H9 (cell line): ENCODE data around the gene ELAC1. TPM values are rescaled to one million over a fixed set of nuclear protein-coding genes. Genes with fewer than 3 reads are reported as not detected.
A peak's percentile ranks its signal among the peaks of the same experiment; 100 is the strongest.

Source experiments
- DNase-seq: peaks from one replicate; pipeline ENCODE4 v3.0.0-alpha.2; 2017
- H2AFZ ChIP-seq: one replicate; pipeline ENCODE4 v1.6.1; 2013; ENCODE audit warnings: mild to moderate bottlenecking, low read length, control low read depth, moderate library complexity
- H2AK5ac ChIP-seq: 2 replicates; pipeline ENCODE4 v1.6.1; 2013; ENCODE audit warnings: low read length, control low read depth, mixed read lengths; ENCODE audit not compliant: insufficient read length
- H2BK120ac ChIP-seq: one replicate; pipeline ENCODE4 v1.6.1; 2013; ENCODE audit warnings: low read depth, mild to moderate bottlenecking, low read length, control low read depth, inconsistent platforms; ENCODE audit not compliant: poor library complexity, severe bottlenecking
- H2BK12ac ChIP-seq: 2 replicates; pipeline ENCODE4 v1.6.1; 2013; ENCODE audit warnings: low read length, control low read depth, mixed read lengths, low read depth; ENCODE audit not compliant: insufficient read length
- H2BK15ac ChIP-seq: 2 replicates; pipeline ENCODE4 v1.6.1; 2013; ENCODE audit warnings: low read depth, low read length, control low read depth
- H2BK20ac ChIP-seq: one replicate; pipeline ENCODE4 v1.6.1; 2013; ENCODE audit warnings: low read depth, mild to moderate bottlenecking, low read length, control low read depth, inconsistent platforms; ENCODE audit not compliant: poor library complexity, severe bottlenecking
- H2BK5ac ChIP-seq: 2 replicates; pipeline ENCODE4 v1.6.1; 2013; ENCODE audit warnings: low read length, control low read depth, mixed read lengths; ENCODE audit not compliant: insufficient read length
- H3K14ac ChIP-seq: 2 replicates; pipeline ENCODE4 v1.6.1; 2013; ENCODE audit warnings: low read length, control low read depth; ENCODE audit not compliant: insufficient read depth
- H3K18ac ChIP-seq: 2 replicates; pipeline ENCODE4 v1.6.1; 2013; ENCODE audit warnings: low read depth, mild to moderate bottlenecking, mixed read lengths, low read length, control low read depth; ENCODE audit not compliant: insufficient read length
- H3K23ac ChIP-seq: 2 replicates; pipeline ENCODE4 v1.6.1; 2013; ENCODE audit warnings: low read length, control low read depth, mixed read lengths, low read depth; ENCODE audit not compliant: insufficient read length
- H3K23me2 ChIP-seq: 2 replicates; pipeline ENCODE4 v1.6.1; 2013; ENCODE audit warnings: low read depth, mild to moderate bottlenecking, mixed read lengths, low read length, control low read depth; ENCODE audit not compliant: insufficient read length, poor library complexity, severe bottlenecking
- H3K27ac ChIP-seq: 2 replicates; pipeline ENCODE4 v1.5.1; 2013; ENCODE audit warnings: low read length, control low read depth, mixed read lengths, low read depth; ENCODE audit not compliant: insufficient read length
- H3K27me3 ChIP-seq: 2 replicates; pipeline ENCODE4 v1.6.1; 2013; ENCODE audit warnings: low read length, control low read depth, inconsistent platforms; ENCODE audit not compliant: insufficient read depth
- H3K4ac ChIP-seq: 2 replicates; pipeline ENCODE4 v1.6.1; 2013; ENCODE audit warnings: low read depth, mild to moderate bottlenecking, control low read depth, inconsistent platforms, low read length, moderate library complexity
- H3K4me1 ChIP-seq: 2 replicates; pipeline ENCODE4 v1.6.1; 2013; ENCODE audit warnings: low read length, control low read depth, inconsistent platforms; ENCODE audit not compliant: insufficient read depth
- H3K4me2 ChIP-seq: 2 replicates; pipeline ENCODE4 v1.6.1; 2013; ENCODE audit warnings: low read length, control low read depth, mixed read lengths; ENCODE audit not compliant: insufficient read length, insufficient read depth
- H3K56ac ChIP-seq: 2 replicates; pipeline ENCODE4 v1.6.1; 2013; ENCODE audit warnings: low read depth, mild to moderate bottlenecking, mixed read lengths, low read length, control low read depth; ENCODE audit not compliant: insufficient read length
- H3K79me1 ChIP-seq: 2 replicates; pipeline ENCODE4 v1.6.1; 2013; ENCODE audit warnings: low read depth, mild to moderate bottlenecking, moderate library complexity, low read length, control low read depth, inconsistent platforms; ENCODE audit not compliant: insufficient read depth, poor library complexity, severe bottlenecking
- H3K79me2 ChIP-seq: 2 replicates; pipeline ENCODE4 v1.6.1; 2013; ENCODE audit warnings: low read length, control low read depth, inconsistent platforms; ENCODE audit not compliant: insufficient read depth
- H3K9ac ChIP-seq: 2 replicates; pipeline ENCODE4 v1.6.1; 2013; ENCODE audit warnings: low read length, control low read depth, mixed read lengths; ENCODE audit not compliant: insufficient read length; ENCODE audit errors: extremely low read depth
- H3K9me3 ChIP-seq: one replicate; pipeline ENCODE4 v1.6.1; 2013; ENCODE audit warnings: low read depth, low read length, inconsistent platforms; ENCODE audit not compliant: control insufficient read depth
- H3T11ph ChIP-seq: one replicate; pipeline ENCODE4 v1.6.1; 2013; ENCODE audit warnings: mild to moderate bottlenecking, low read length, control low read depth, inconsistent platforms
- H4K20me1 ChIP-seq: one replicate; pipeline ENCODE4 v1.6.1; 2013; ENCODE audit not compliant: control insufficient read depth, insufficient read length, insufficient read depth
- H4K5ac ChIP-seq: 2 replicates; pipeline ENCODE4 v1.6.1; 2013; ENCODE audit warnings: low read depth, mild to moderate bottlenecking, mixed read lengths, low read length, control low read depth; ENCODE audit not compliant: insufficient read length
- H4K8ac ChIP-seq: replicated peaks from 2 replicates; pipeline ENCODE4 v1.6.1; 2013; ENCODE audit warnings: low read length, control low read depth, mixed read lengths, low read depth; ENCODE audit not compliant: insufficient read length
- H4K91ac ChIP-seq: 2 replicates; pipeline ENCODE4 v1.6.1; 2013; ENCODE audit warnings: low read depth, mild to moderate bottlenecking, moderate library complexity, mixed read lengths, low read length, control low read depth; ENCODE audit not compliant: insufficient read length
- H3K27ac Mint-ChIP-seq, 3 experiments: 2 replicates in 2 of 3; 3 replicates in 1 of 3; pipeline ENCODE4 v1.8.0; 2020 to 2021; ENCODE audit warnings: mixed read lengths in 3 of 3, mild to moderate bottlenecking in 1 of 3, moderate library complexity in 1 of 3
- H3K27me3 Mint-ChIP-seq: 2 replicates; pipeline ENCODE4 v1.8.0; 2021; ENCODE audit warnings: low read depth, mild to moderate bottlenecking, moderate library complexity, mixed read lengths
- H3K36me3 Mint-ChIP-seq, 3 experiments: 2 replicates in 2 of 3; 3 replicates in 1 of 3; pipeline ENCODE4 v1.8.0; 2020 to 2021; ENCODE audit warnings: low read depth in 3 of 3, mixed read lengths in 3 of 3; ENCODE audit not compliant: insufficient read depth in 1 of 3
- H3K4me1 Mint-ChIP-seq, 2 experiments: 2 replicates each; pipeline ENCODE4 v1.8.0; 2020; ENCODE audit warnings: mixed read lengths in 2 of 2
- H3K4me3 Mint-ChIP-seq, 2 experiments: 2 replicates in 1 of 2; 3 replicates in 1 of 2; pipeline ENCODE4 v1.8.0; 2020 to 2021; ENCODE audit warnings: mild to moderate bottlenecking in 2 of 2, mixed read lengths in 2 of 2, moderate library complexity in 1 of 2
- H3K9me3 Mint-ChIP-seq, 2 experiments: 2 replicates in 1 of 2; 3 replicates in 1 of 2; pipeline ENCODE4 v1.8.0; 2020; ENCODE audit warnings: mild to moderate bottlenecking in 2 of 2, mixed read lengths in 2 of 2, moderate library complexity in 1 of 2
- CTCF ChIP-seq: fragments of 200-600 bp; sonication (generic); conservative IDR thresholded peaks from 3 replicates; pipeline ENCODE4 v1.8.0; 2021; ENCODE audit warnings: antibody characterized with exemption, mild to moderate bottlenecking
- WGBS: extraction: QIAGEN DNeasy Blood & Tissue Kit; methylation state at CpG from one replicate; pipeline ENCODE4 v1.1.7; 2013; ENCODE audit warnings: missing lambda C conversion rate, low lambda C conversion rate, mixed read lengths; ENCODE audit not compliant: insufficient read length; ENCODE audit errors: extremely low coverage; 5-methylcytosine and 5-hydroxymethylcytosine counted together
- long read RNA-seq: library from polyadenylated mRNA; unstranded; transcript quantifications from one replicate; pipeline ENCODE4 v2.0.0, GENCODE V29; 2020
- total RNA-seq: library from RNA; stranded (reverse); gene quantifications from 2 replicates; pipeline ENCODE4 v1.2.1, GENCODE V29; 2021

Gene ELAC1
- total RNA-seq: 5.0 and 5.7 TPM in 2 replicates
- long read RNA-seq, transcript ELAC1-203 (4 exons, 694 nt): minor isoform, 9 of 30 reads
- long read RNA-seq, transcript ELAC1-201 (4 exons, 2,235 nt): major isoform, 18 of 30 reads
- long read RNA-seq, partial matches to known transcripts: 0 of 30 reads
- long read RNA-seq, other reads (novel, unspliced or antisense): 1 of 30 reads

GRCh38 chr18:50967714-50968661 is at the start of gene ELAC1:
TSS of gene ELAC1 (plus strand) at chr18:50968040. CDS start at chr18:50974405, 6,365 bp downstream.
- Histone ChIP-seq H2BK20ac (no peak within 1 kb of the TSS), H3T11ph (no peak within 1 kb of the TSS), H2BK12ac (no peak within 1 kb of the TSS), H2AK5ac (no peak within 1 kb of the TSS), H2BK15ac (no peak within 1 kb of the TSS), H3K23me2 (peaks cover 10% of the 10 kb centered on the region), H4K5ac (no peak within 1 kb of the TSS), H2BK120ac (no peak within 1 kb of the TSS), H3K23ac (no peak within 1 kb of the TSS), H3K79me2 (no peaks in the 10 kb centered on the region), H3K9ac (peak within 1 kb of the TSS; percentile 89), H3K4me1 (peaks cover 2% of the 10 kb centered on the region; the same call in 1 of the 2 replicates), H3K79me1 (no peaks in the 10 kb centered on the region), H4K91ac (no peak within 1 kb of the TSS), H3K27me3 (no peaks in the 10 kb centered on the region), H3K27ac (no peak within 1 kb of the TSS), H4K8ac (no peak within 1 kb of the TSS), H3K56ac (no peak within 1 kb of the TSS), H3K9me3 (peaks cover 7% of the 10 kb centered on the region), H3K4ac (no peak within 1 kb of the TSS), H2BK5ac (no peak within 1 kb of the TSS), H3K4me2 (peak within 1 kb of the TSS; percentile 71), H3K14ac (peak within 1 kb of the TSS; percentile 93), H3K18ac (peak within 1 kb of the TSS; percentile 88), H2AFZ (peak within 1 kb of the TSS; percentile 24), H4K20me1 (no peaks in the 10 kb centered on the region)
- peaks cover 8 to 16% (median 10%) of the 10 kb centered on the region in 3 experiments; a peak in 6 of 7 replicates for H3K36me3 Mint-ChIP-seq
- no peaks in the 10 kb centered on the region; the same call in 1 of the 2 replicates for H3K27me3 Mint-ChIP-seq
- peaks cover 18 to 23% of the 10 kb centered on the region in 2 experiments for H3K9me3 Mint-ChIP-seq
- peak; percentile 70 for DNase-seq
- peak within 1 kb of the TSS; percentile 88 to 93 for H3K4me3 Mint-ChIP-seq
- 0 out of 3 replicates have a peak, but pooled peaks have one; percentile 10 for TF ChIP-seq CTCF
- no CpG with 5 or more reads among the region's 84 CpGs for WGBS
- peaks cover 23 to 25% of the 10 kb centered on the region in 2 experiments for H3K4me1 Mint-ChIP-seq
- H3K27ac Mint-ChIP-seq: peak within 1 kb of the TSS; percentile 51 to 96 (median 94); a peak in 5 of 7 replicates
